ENCODE results near the gene KRTAP1-3.

Gene KRTAP1-3

GRCh38 chr17:41013181-41013580 is 21.5 kb downstream of the KRTAP1-3 start:
- TF ChIP-seq MYC (IDR thresholded peaks at IDR 0.05; ENCODE audit: low read depth, low read length), result no peak
- no peak for DNase-seq (ENCODE audit: low read depth)
- H3K4me3 ChIP-seq (ENCODE audit: low read depth, low read length), result no peak overlapping the region

GRCh38 chr17:41012326-41013120 is 22.2 kb downstream of the KRTAP1-3 start:
- TF ChIP-seq POLR2A (IDR thresholded peaks at IDR 0.05; ENCODE audit: extremely low read depth, insufficient read length) (no peak), MYC (IDR thresholded peaks at IDR 0.05; ENCODE audit: low read depth, low read length) (no peak), MAX (IDR thresholded peaks at IDR 0.05; ENCODE audit: low read depth, low read length) (no peak), CTCF (IDR thresholded peaks at IDR 0.05; ENCODE audit: low read depth, low read length) (no peak)
- H3K4me3 ChIP-seq (ENCODE audit: low read depth, low read length), result no peak overlapping the region
- DNase-seq (ENCODE audit: low read depth), result no peak

DNA sequence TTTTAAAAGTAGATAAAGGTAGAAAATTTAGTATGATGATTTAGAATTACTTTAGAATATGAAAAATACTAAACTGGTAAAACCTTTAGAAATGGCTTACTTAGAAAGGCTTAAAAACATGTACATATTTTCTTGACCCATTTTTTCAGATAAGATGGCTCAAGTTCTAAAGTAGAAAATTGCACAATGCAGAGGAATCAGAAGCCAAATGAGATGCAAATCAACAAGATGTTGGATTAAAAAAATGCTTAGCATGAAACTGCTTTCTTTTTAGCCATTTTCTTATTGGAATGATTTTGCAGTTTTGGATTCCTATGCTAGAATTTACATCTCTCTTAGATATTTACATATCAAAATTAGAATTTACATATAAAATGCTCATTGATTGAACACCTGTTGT is 24.2 kb downstream of the KRTAP1-3 start:
- TF ChIP-seq POLR2A (IDR thresholded peaks at IDR 0.05; ENCODE audit: extremely low read depth, insufficient read length), result no peak
- TF ChIP-seq MYC (IDR thresholded peaks at IDR 0.05; ENCODE audit: low read depth, low read length), result no peak
- TF ChIP-seq MAX (IDR thresholded peaks at IDR 0.05; ENCODE audit: low read depth, low read length), result no peak
- TF ChIP-seq CTCF (IDR thresholded peaks at IDR 0.05; ENCODE audit: low read depth, low read length), result no peak
- DNase-seq (ENCODE audit: low read depth), result no peak
- no peak overlapping the region for H3K4me3 ChIP-seq (ENCODE audit: low read depth, low read length)

DNA sequence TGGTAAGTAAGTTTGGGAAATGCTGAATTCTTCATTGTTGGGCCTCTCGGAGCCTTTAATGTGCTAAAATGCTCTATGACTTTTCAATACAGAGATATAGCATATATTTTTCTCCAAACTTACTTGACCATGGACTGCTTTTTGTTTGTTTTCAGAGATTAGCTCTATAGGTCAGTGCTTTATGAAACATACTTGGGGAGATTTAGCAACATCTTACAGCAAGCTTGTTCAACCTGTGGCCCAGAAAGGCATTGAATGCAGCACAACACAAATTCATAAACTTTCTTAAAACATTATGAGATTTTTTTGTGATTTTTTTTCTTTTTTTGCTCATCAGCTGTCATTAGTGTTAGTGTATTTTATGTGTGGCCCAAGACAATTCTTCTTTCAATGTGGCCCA is 24.7 kb downstream of the KRTAP1-3 start:
- no peak for DNase-seq (ENCODE audit: low read depth)
- no peak overlapping the region for H3K4me3 ChIP-seq (ENCODE audit: low read depth, low read length)
- TF ChIP-seq POLR2A (IDR thresholded peaks at IDR 0.05; ENCODE audit: extremely low read depth, insufficient read length) (no peak), MYC (IDR thresholded peaks at IDR 0.05; ENCODE audit: low read depth, low read length) (no peak), MAX (IDR thresholded peaks at IDR 0.05; ENCODE audit: low read depth, low read length) (no peak), CTCF (IDR thresholded peaks at IDR 0.05; ENCODE audit: low read depth, low read length) (no peak)

DNA sequence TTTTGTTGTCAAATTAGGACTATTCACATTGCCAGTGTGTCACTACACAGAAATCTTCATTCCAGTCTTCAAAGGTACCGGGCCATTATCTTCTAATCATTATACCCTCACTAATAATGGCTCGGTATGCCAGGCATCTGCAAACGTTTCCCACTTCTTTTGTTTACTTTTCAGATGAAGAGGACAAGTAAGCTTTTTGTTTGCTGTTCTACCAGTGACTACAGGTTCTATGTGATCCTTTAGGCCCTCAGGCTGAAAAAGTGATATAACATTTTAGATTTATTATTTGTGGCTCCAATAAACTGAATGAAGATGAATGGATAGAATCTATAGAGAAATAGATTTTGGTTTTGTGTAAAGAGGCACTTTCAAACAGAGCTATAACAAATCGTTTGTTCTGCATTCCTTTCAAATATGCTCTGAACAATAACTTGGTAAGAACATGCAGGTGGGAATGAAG is 25.3 kb downstream of the KRTAP1-3 start:
- no peak overlapping the region for H3K4me3 ChIP-seq (ENCODE audit: low read depth, low read length)
- DNase-seq (ENCODE audit: low read depth), result no peak
- TF ChIP-seq MYC (IDR thresholded peaks at IDR 0.05; ENCODE audit: low read depth, low read length) (no peak), POLR2A (IDR thresholded peaks at IDR 0.05; ENCODE audit: extremely low read depth, insufficient read length) (no peak), CTCF (IDR thresholded peaks at IDR 0.05; ENCODE audit: low read depth, low read length) (no peak), MAX (IDR thresholded peaks at IDR 0.05; ENCODE audit: low read depth, low read length) (no peak)

GRCh38 chr17:41008811-41009210 is 25.9 kb downstream of the KRTAP1-3 start, which contains the start of gene KRTAP3-1:
TSS of gene KRTAP3-1 (minus strand) at chr17:41009128. CDS start at chr17:41009074, 54 bp downstream.
- DNase-seq (ENCODE audit: low read depth), result no peak
- no peak for TF ChIP-seq CTCF (IDR thresholded peaks at IDR 0.05; ENCODE audit: low read depth, low read length)
- no peak within 1 kb of the TSS for H3K4me3 ChIP-seq (ENCODE audit: low read depth, low read length)
